Uterus (tissue), 4 donors: Measurements from ENCODE around the gene BNC2. TPM values are rescaled to one million over a fixed set of nuclear protein-coding genes. Genes with fewer than 3 reads are reported as not detected.

Experiments
- DNase-seq, 2 donors: peaks; one replicate each; pipeline ENCODE4 v3.0.0-alpha.2; 2019 to 2020
- H3K27ac ChIP-seq, 2 donors: fragments of 200-600 bp; sonication (generic); 1 replicate in 1 of 2; 2 replicates in 1 of 2; pipeline ENCODE4 v1.5.1; 2016 to 2018
- H3K27me3 ChIP-seq, 2 donors: fragments of 200-600 bp; sonication (generic); one replicate each; pipeline ENCODE4 v1.5.1; 2018 to 2019; ENCODE audit warnings: control low read depth in 1 of 2
- H3K36me3 ChIP-seq, 2 donors: fragments of 200-600 bp; sonication (generic); one replicate each; pipeline ENCODE4 v1.5.1; 2019; ENCODE audit warnings: control low read depth in 1 of 2
- H3K4me1 ChIP-seq, 2 donors: fragments of 200-600 bp; sonication (generic); one replicate each; pipeline ENCODE4 v1.5.1; 2018 to 2019; ENCODE audit warnings: control low read depth in 1 of 2
- H3K4me3 ChIP-seq, 2 donors: fragments of 200-600 bp; sonication (generic); 1 replicate in 1 of 2; 2 replicates in 1 of 2; pipeline ENCODE4 v1.5.1; 2018 to 2019; ENCODE audit warnings: mild to moderate bottlenecking in 1 of 2
- H3K9me3 ChIP-seq, 2 donors: fragments of 200-600 bp; sonication (generic); one replicate each; pipeline ENCODE4 v1.5.1; 2019; ENCODE audit warnings: control low read depth in 1 of 2
- POLR2A ChIP-seq, 2 donors: fragments of 450-650 bp; IDR thresholded peaks; one replicate each; pipeline ENCODE4 v1.6.1; 2016; ENCODE audit warnings: antibody characterized with exemption in 2 of 2, mild to moderate bottlenecking in 1 of 2, moderate library complexity in 1 of 2
- intact Hi-C: fragments of 100-400 bp; cut with DNase I; formaldehyde crosslinking; loops from one replicate; pipeline ENCODE4 v1.15.1; 2023; ENCODE audit warnings: low total_unique reads
- total RNA-seq, 4 donors: library from RNA; depleted of rRNA in 3 of 4; stranded (reverse); fragments of >200 nt in 3 of 4; gene quantifications; one replicate each; pipeline versions ENCODE4 v1.1.0 to v1.2.4, GENCODE V29; 2014 to 2023
- TF ChIP-seq, protein P1 (sequence below), 4 experiments: fragments of 200-600 bp in 2 of 4; fragments of 450-650 bp in 2 of 4; sonication (generic) in 2 of 4; IDR thresholded peaks; one replicate each; pipeline ENCODE4 v1.5.1; 2016 to 2019; ENCODE audit warnings: antibody characterized with exemption in 4 of 4, mild to moderate bottlenecking in 2 of 4, moderate library complexity in 1 of 4
- donor health status: DM: yes; HTN: yes; CAD: no.

BNC2 gene
- total RNA-seq, 4 donors from 2014 or later: 85.9 to 293 (median 93.4) TPM

DNA sequence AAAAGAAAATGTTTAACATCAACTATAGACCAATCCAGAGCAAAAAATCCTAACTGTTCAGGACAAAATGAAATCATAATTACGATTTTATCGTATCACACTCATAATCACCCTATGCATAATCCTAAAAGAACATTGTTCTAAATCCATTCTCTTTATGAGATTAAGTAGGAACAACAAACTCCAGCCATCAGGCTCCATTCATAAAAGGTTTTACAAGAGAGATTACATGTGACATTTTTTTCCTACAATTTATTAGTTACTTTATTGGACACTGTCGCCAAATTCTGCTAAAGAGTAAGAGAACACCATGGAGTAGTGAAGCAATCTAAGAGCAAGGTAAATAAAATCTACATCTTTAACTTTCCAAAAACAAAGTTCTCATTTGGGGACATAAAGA lies 198.0 kb downstream of the BNC2 start:
- DNase-seq: no peak
- intact Hi-C loops: no loop called here
- Histone ChIP-seq H3K27me3 (no peaks in the 10 kb centered on the region), H3K9me3 (no peaks in the 10 kb centered on the region), H3K27ac (no peak overlapping the region), H3K4me1 (no peaks in the 10 kb centered on the region), H3K4me3 (no peak overlapping the region), H3K36me3 (no peaks in the 10 kb centered on the region)
- TF ChIP-seq, protein P1, sequence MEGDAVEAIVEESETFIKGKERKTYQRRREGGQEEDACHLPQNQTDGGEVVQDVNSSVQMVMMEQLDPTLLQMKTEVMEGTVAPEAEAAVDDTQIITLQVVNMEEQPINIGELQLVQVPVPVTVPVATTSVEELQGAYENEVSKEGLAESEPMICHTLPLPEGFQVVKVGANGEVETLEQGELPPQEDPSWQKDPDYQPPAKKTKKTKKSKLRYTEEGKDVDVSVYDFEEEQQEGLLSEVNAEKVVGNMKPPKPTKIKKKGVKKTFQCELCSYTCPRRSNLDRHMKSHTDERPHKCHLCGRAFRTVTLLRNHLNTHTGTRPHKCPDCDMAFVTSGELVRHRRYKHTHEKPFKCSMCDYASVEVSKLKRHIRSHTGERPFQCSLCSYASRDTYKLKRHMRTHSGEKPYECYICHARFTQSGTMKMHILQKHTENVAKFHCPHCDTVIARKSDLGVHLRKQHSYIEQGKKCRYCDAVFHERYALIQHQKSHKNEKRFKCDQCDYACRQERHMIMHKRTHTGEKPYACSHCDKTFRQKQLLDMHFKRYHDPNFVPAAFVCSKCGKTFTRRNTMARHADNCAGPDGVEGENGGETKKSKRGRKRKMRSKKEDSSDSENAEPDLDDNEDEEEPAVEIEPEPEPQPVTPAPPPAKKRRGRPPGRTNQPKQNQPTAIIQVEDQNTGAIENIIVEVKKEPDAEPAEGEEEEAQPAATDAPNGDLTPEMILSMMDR (IDR thresholded peaks at IDR 0.05): no peak

DNA sequence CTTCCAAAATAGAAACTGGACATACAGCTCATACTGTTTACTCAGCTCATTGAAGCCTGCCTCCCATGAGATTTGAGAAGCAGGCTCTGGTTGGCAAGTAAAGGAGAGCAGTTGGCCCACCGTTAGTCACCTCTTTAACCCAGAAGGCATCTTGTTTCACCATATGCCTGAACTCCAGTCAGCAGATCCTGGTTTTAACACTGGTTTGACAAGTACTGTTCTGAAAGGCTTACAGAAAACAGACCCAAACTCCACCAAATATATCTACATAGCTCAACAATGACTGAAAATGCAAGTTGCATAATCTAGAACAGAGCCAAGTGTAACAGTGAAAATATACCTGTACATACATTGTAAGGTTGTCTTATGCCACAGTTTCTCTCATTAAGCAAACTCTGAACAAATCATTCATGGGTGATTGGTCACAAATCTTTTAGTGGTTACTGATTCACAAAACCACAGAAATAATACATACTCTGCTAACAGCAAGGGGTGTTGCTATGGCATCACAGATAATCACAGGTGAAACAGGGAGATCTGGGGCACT lies 198.8 kb downstream of the BNC2 start:
- Histone ChIP-seq H3K36me3 (no peaks in the 10 kb centered on the region), H3K27me3 (no peaks in the 10 kb centered on the region), H3K4me1 (no peaks in the 10 kb centered on the region), H3K27ac (no peak overlapping the region), H3K9me3 (no peaks in the 10 kb centered on the region), H3K4me3 (no peak overlapping the region)
- intact Hi-C loops: no loop called here
- no peak for TF ChIP-seq POLR2A (IDR thresholded peaks at IDR 0.05)
- TF ChIP-seq, protein P1 (IDR thresholded peaks at IDR 0.05): no peak
- no peak for DNase-seq

DNA sequence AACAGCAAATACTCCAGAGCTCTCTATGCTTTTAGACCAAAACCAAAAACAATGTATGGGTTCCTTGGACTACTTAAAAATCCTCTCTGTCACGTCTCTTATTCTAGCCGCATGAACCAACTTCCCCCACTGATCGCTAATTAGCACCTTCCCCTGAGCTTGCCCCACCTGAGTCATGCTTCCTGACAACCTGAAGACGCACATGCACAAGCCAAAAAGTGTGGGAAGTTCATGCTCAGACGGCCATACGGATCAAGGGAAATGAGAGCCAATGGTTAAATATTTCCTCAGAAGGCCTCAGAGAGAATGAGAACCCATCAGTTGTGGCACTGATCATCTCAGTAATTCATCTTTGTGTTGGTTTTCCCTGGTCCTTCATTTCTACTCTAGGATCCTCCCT lies 199.7 kb downstream of the BNC2 start:
- intact Hi-C loops: no loop called here
- no peaks in the 10 kb centered on the region for H3K27me3 ChIP-seq
- no peaks in the 10 kb centered on the region for H3K9me3 ChIP-seq
- no peak for TF ChIP-seq POLR2A (IDR thresholded peaks at IDR 0.05)
- TF ChIP-seq, protein P1 (IDR thresholded peaks at IDR 0.05): no peak
- no peaks in the 10 kb centered on the region for H3K4me1 ChIP-seq
- no peaks in the 10 kb centered on the region for H3K36me3 ChIP-seq
- H3K4me3 ChIP-seq: no peak overlapping the region
- no peak overlapping the region for H3K27ac ChIP-seq
- DNase-seq: no peak

DNA sequence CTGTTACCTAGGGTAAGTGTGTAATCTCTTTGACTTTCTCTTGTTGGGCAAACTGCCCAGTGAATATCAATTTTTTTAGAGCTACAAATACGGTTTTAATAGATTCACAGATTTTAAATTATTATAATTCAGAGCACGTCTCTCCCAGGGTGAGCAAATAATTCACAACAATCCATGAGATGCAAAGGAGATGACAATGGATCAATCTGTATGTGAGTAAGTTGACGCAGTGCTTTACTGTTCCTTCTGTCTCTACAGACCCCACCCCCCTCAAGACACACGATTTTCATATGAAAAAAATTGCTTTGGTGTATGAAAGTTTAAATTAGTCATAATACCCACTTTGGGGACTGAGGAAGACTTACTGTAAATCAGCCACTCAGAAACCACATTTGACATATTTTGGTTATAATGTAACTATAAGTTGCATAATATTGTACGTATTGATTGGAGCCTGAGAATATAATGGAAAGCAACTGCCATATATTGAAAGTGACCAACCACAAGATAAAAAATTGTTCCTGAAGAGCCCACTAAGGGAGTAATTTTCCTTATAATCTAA lies 201.7 kb downstream of the BNC2 start:
- TF ChIP-seq POLR2A (IDR thresholded peaks at IDR 0.05): no peak
- TF ChIP-seq, protein P1 (IDR thresholded peaks at IDR 0.05): no peak
- DNase-seq: no peak
- H3K27ac ChIP-seq: no peak overlapping the region
- no peaks in the 10 kb centered on the region for H3K36me3 ChIP-seq
- no peak overlapping the region for H3K4me3 ChIP-seq
- H3K4me1 ChIP-seq: no peaks in the 10 kb centered on the region
- intact Hi-C loops: no loop called here
- H3K9me3 ChIP-seq: no peaks in the 10 kb centered on the region
- no peaks in the 10 kb centered on the region for H3K27me3 ChIP-seq

DNA sequence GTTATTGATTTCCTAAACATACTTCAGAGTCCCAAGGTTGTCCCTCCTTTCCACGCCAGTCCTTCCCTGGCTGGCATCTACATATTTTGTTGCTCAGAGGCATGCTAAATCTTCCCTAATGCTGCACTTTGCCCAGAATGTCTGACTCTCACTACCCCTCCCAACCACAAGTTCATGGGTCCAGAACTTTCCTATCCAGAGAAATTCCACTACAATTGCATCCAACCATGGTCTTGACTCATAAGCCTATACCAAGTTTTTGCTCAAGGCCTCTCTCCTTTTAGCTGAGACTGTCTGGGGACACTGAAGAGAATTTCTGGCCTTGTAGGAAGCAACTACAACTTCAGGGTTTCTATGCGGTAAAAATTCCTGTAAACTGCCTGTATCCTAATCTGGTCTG lies 206.3 kb downstream of the BNC2 start:
- DNase-seq: no peak
- H3K4me1 ChIP-seq: no peaks in the 10 kb centered on the region
- H3K36me3 ChIP-seq: no peaks in the 10 kb centered on the region
- no peaks in the 10 kb centered on the region for H3K9me3 ChIP-seq
- no peak overlapping the region for H3K4me3 ChIP-seq
- TF ChIP-seq, protein P1 (IDR thresholded peaks at IDR 0.05): no peak
- no peak for TF ChIP-seq POLR2A (IDR thresholded peaks at IDR 0.05)
- no peaks in the 10 kb centered on the region for H3K27me3 ChIP-seq
- intact Hi-C loops: no loop called here
- no peak overlapping the region for H3K27ac ChIP-seq
